ENCODE measurements around the gene LHFPL3.

DNA sequence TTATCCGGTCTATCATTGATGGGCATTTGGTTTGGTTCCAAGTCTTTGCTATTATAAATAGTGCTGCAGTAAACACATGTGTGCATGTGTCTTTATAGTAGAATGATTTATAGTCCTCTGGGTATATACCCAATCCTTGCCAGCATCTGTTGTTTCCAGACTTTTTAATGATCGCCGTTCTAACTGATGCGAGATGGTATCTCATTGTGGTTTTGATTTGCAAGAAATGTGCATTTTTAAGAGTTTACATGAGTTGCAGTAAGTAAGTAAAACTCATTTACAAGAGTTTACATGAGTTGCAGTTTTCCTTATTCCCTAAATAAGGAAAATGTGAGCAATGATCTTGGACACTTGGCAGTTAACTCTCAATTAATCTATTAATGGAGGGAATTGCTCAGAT, 312.1 kb downstream of the LHFPL3 start:
- TF ChIP-seq CTCF (IDR thresholded peaks at IDR 0.05) (no peak), POLR2A (IDR thresholded peaks at IDR 0.05; ENCODE audit: low read depth) (no peak)

Data from esophagus muscularis mucosa (tissue), 3 donors.